ENCODE data around the gene SLC5A10.

SLC5A10 gene

DNA sequence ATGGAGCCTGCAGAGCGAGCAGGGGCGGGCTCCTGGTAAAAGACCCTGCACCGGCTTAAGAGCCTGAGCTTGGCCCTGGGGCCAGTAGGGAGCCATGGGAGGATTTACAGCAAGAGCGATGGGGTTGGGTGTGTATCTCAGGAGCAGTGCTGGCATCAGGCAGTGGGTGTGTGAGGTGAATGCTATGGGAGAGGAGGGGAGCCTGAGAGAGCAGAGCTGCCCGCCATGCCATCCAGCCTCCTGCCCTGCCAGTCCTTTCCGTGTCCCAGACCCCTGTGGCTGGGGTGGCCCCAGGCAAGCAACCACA, 29.3 kb downstream of the SLC5A10 start:
- Histone ChIP-seq H3K79me2 (ENCODE audit: insufficient read depth, low read length) (no peaks in the 10 kb centered on the region), H3K27ac (ENCODE audit: low read depth, low read length, poor library complexity, severe bottlenecking) (no peak overlapping the region), H2AFZ (ENCODE audit: low read length) (no peak overlapping the region), H3K4me1 (ENCODE audit: insufficient read depth, low read length, severe bottlenecking) (no peaks in the 10 kb centered on the region), H3K9me3 (ENCODE audit: low read length) (no peaks in the 10 kb centered on the region), H3K36me3 (ENCODE audit: insufficient read depth, low read length) (peaks cover 31% of the 10 kb centered on the region), H3F3A (ENCODE audit: insufficient read depth, low read length) (no peaks in the 10 kb centered on the region), H3K27me3 (ENCODE audit: insufficient read depth, low read length) (no peaks in the 10 kb centered on the region), H3K9ac (ENCODE audit: low read length) (no peak overlapping the region), H4K20me1 (ENCODE audit: insufficient read depth, low read length) (no peaks in the 10 kb centered on the region), H3K4me3 (ENCODE audit: low read depth, low read length, poor library complexity, severe bottlenecking) (no peak overlapping the region), H3K9me2 (ENCODE audit: low read depth, low read length) (no peaks in the 10 kb centered on the region), H3K4me2 (ENCODE audit: low read length) (no peak overlapping the region)
- TF ChIP-seq, protein P1, sequence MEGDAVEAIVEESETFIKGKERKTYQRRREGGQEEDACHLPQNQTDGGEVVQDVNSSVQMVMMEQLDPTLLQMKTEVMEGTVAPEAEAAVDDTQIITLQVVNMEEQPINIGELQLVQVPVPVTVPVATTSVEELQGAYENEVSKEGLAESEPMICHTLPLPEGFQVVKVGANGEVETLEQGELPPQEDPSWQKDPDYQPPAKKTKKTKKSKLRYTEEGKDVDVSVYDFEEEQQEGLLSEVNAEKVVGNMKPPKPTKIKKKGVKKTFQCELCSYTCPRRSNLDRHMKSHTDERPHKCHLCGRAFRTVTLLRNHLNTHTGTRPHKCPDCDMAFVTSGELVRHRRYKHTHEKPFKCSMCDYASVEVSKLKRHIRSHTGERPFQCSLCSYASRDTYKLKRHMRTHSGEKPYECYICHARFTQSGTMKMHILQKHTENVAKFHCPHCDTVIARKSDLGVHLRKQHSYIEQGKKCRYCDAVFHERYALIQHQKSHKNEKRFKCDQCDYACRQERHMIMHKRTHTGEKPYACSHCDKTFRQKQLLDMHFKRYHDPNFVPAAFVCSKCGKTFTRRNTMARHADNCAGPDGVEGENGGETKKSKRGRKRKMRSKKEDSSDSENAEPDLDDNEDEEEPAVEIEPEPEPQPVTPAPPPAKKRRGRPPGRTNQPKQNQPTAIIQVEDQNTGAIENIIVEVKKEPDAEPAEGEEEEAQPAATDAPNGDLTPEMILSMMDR (IDR thresholded peaks at IDR 0.05; ENCODE audit: low read length): no peak
- TF ChIP-seq EZH2 (IDR thresholded peaks at IDR 0.05; ENCODE audit: borderline replicate concordance, low read length): no peak

DNA sequence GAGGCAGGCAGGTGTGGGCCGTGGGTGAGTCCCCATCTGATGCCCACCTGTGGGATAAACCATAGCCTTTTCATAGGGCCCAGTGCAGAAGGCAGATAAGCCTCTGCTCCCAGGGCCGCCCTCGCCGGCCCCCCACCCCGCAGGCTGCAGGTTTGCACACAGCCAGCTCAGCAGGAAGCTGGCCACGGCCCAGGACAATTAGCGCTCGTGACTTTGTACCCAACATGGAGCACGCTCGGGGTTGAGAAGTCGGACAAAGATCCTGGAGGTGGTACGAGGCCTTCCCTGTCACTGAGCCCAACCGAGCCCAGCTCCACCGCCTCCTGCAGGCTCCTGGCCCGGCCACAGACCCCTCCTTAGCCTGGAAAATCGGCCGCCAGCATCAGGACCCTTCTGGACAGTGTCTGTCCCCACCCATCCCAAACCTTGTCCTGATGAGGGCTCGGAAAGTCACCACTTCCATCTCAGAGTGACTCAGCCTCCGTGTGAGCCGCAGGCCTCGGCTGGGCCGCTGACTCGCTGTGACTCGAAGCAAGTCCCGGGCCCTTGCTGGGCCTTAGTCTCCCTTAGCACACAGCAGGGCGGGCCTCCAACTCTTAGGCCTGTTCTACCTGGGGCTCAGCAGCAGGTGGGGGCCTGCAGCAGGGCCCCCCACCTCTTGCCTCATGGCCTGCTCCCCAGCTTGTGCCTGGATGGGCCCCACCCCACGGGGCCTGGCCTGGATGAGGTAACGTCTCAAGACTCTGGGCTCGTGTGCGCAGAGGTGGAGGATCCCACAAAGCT, 29.9 kb downstream of the SLC5A10 start:
- H3K4me2 ChIP-seq (ENCODE audit: low read length): no peak overlapping the region
- no peaks in the 10 kb centered on the region for H4K20me1 ChIP-seq (ENCODE audit: insufficient read depth, low read length)
- H3K27me3 ChIP-seq (ENCODE audit: insufficient read depth, low read length): no peaks in the 10 kb centered on the region
- no peak overlapping the region for H3K9ac ChIP-seq (ENCODE audit: low read length)
- no peak overlapping the region for H3K4me3 ChIP-seq (ENCODE audit: low read depth, low read length, poor library complexity, severe bottlenecking)
- no peaks in the 10 kb centered on the region for H3F3A ChIP-seq (ENCODE audit: insufficient read depth, low read length)
- TF ChIP-seq, protein P1 (IDR thresholded peaks at IDR 0.05; ENCODE audit: low read length): no peak
- TF ChIP-seq EZH2 (IDR thresholded peaks at IDR 0.05; ENCODE audit: borderline replicate concordance, low read length): no peak
- H3K36me3 ChIP-seq (ENCODE audit: insufficient read depth, low read length): peaks cover 36% of the 10 kb centered on the region
- no peaks in the 10 kb centered on the region for H3K9me3 ChIP-seq (ENCODE audit: low read length)
- no peaks in the 10 kb centered on the region for H3K79me2 ChIP-seq (ENCODE audit: insufficient read depth, low read length)
- H3K9me2 ChIP-seq (ENCODE audit: low read depth, low read length): no peaks in the 10 kb centered on the region
- no peak overlapping the region for H2AFZ ChIP-seq (ENCODE audit: low read length)
- no peak overlapping the region for H3K27ac ChIP-seq (ENCODE audit: low read depth, low read length, poor library complexity, severe bottlenecking)
- H3K4me1 ChIP-seq (ENCODE audit: insufficient read depth, low read length, severe bottlenecking): no peaks in the 10 kb centered on the region

DNA sequence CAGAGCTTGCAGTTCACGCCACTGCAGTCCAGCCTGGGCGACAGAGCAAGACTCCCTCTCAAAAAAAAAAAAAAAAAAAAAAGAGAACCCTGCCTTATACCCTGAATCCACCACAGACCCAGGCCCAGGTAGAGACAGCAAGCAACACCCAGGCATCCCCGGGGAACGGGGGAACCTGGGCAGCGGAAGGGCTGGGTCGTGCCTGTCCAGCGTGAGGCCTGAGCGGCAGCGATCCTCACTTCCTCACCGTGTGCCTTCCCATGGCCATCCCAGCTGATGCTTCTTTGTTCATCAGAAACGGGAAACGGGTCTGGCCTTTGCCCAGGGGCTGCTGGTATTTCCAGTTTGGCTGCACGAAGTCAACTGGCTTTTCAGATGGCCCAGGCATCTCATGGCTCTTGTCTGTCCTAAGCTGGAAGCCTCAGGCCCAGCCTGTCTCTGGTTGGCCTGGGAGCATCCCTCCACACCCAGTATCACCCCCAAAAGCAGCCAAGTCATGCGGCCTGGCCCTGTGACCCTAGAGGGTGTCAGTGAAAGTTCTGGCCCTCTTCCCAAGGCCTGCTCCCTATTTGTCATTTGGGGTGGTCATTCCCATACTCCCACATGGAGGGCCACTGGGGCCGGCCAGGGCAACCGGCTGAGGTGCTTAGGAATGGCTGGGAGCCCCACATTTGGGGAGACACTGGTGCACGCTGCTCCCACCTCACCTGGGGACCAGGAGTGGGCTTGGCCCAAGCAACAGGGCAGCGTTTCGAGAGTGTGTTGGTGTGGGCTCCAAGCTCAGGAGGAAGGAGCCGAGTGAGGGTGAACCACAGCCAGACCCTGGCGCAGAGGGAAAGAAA, 32.5 kb downstream of the SLC5A10 start:
- H4K20me1 ChIP-seq (ENCODE audit: insufficient read depth, low read length): no peaks in the 10 kb centered on the region

More for the DNA sequence above, 32.5 kb downstream of the SLC5A10 start:
- Histone ChIP-seq H3K9me3 (ENCODE audit: low read length) (no peaks in the 10 kb centered on the region), H2AFZ (ENCODE audit: low read length) (no peak overlapping the region), H3K9ac (ENCODE audit: low read length) (no peak overlapping the region), H3K27ac (ENCODE audit: low read depth, low read length, poor library complexity, severe bottlenecking) (no peak overlapping the region), H3K27me3 (ENCODE audit: insufficient read depth, low read length) (no peaks in the 10 kb centered on the region), H3K9me2 (ENCODE audit: low read depth, low read length) (no peaks in the 10 kb centered on the region), H3K36me3 (ENCODE audit: insufficient read depth, low read length) (peaks cover 27% of the 10 kb centered on the region), H3K4me3 (ENCODE audit: low read depth, low read length, poor library complexity, severe bottlenecking) (no peak overlapping the region), H3F3A (ENCODE audit: insufficient read depth, low read length) (no peaks in the 10 kb centered on the region), H3K4me2 (ENCODE audit: low read length) (no peak overlapping the region), H3K4me1 (ENCODE audit: insufficient read depth, low read length, severe bottlenecking) (no peaks in the 10 kb centered on the region), H3K79me2 (ENCODE audit: insufficient read depth, low read length) (no peaks in the 10 kb centered on the region)
- TF ChIP-seq, protein P1 (IDR thresholded peaks at IDR 0.05; ENCODE audit: low read length): no peak
- no peak for TF ChIP-seq EZH2 (IDR thresholded peaks at IDR 0.05; ENCODE audit: borderline replicate concordance, low read length)
